Activated T-cell treated with anti-CD3 and anti-CD28 coated beads for 24 hours (primary cell): ENCODE results near the gene TMEM167B.
"Not testable (repeated sequence)": the region's sequence is repeated elsewhere in the genome, so short reads cannot be mapped to it uniquely, and the experiment has no call there.

Experiments
- DNase-seq: peaks from one replicate; pipeline ENCODE4 v3.0.0-alpha.2; 2020; ENCODE audit warnings: low read depth

Gene TMEM167B

DNA sequence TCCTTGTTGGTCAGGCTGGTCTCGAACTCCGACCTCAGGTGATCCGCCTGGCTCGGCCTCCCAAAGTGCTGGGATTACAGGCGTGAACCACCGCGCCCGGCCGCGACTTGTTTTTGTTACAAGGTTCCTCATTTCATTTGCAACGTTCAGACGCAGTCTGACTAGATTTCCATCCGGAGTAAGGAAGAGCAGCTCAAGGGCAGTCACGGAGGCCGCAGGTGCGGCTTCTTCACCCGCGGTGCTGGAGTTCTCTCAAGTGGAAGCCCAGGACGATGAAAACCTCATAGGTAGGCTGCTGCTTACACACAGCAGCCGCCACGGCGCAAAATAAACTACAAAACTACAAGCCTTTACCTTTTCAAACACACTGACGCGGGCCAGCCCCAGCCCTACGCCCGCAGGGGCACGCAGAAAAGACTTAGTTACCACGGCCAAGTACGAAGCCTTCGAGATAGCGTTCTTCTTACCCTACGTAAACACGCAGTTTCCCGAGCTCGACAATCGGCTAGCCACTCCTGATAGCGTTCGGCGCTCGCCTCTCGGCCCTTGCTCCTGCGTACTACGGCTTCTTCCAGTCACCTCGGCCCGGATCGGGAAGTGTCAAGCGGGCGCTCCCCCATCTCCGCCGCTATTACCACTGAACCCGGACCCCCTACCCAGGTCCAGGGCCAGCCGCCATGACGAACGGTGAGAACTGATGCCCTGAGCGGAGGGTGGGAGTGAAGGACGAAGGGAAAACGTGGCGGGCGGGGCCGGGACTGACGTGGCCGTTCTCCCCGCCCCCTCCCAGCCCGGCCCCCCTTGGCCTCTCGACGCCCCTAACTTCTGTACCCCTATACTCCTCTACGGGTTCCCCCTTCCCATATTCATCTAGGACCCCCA is at the start of gene TMEM167B:
Gene TMEM167B (plus strand): TSS at position 569 of the 882 bp plus-strand sequence. CDS start 109 bp downstream, at position 678.
- peak; percentile 84 for DNase-seq

DNA sequence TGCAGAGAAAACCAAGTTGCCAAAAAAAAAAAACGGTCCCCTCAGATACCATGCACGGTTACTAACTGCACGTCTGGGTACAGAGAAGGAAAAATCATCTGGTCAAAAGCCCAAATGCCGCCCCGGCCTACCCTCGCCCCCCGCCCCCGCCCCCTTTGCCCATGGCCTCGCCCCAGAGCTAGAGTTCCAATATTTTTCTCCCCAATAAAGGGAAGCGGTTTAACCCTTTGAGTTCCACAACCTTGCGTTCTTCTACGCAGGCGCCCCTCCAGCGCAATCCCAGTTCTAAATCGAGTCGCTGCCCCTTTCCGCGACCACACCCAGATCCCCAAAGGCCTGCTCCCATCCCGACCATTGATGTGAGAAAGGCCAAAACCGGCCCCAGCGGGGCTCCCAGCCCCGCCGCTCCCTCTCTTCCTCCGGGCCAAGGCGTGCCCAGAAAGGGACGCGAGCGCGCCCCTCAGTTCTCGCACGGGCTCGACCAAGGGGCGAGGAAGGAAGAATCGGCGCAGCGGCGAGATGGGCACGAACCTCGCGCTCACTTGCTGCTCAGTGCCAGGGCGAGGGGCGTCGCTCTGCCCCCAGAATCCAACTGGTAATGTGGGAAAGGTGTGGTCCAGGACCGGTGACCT is 49.5 kb upstream of the TMEM167B start:
- peak; percentile 16 for DNase-seq

DNA sequence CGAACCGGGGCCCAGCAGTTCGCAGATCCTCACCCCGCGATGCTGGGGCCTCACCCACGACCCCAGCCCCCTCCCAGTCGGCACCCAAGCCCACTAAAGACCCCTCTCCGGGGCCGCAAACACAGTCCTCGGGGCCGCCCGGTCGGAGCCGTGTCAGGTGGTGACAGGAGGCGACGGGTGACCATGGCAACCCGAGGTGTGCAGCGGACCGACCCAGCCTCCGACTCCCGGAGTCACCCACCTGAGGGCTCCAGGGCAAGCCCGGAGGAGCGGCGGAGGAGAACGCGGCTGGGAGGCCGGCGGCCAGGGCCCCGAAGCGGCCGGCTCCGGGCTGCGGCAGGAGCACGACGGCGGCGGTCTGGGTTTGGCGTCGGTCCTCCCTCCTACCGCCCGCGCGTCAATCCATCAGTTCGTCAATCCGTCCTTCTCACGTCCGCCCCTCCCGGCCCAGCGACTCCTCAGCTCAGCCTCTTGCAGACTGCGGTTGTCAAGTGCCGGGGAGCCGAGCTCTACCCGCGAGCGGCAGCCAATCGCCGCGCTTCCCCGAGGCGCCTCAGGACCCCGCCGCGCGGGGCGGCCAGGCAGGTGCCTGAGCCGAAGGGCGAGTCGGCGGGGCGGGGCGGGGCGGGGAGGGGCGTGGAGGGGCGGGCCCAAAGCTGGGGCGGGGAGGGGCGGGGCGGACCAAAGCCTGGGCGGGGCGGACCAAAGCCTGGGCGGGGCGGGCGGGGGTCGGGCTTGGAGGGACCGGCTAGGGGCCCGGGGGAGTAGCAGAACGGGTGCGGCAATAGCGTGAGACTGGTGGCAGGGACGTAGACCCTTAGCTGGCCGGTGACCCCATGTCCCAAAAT is 48.7 kb upstream of the TMEM167B start, which contains the start of gene WDR47:
Gene WDR47 (minus strand): TSS at position 482 of the 848 bp plus-strand sequence. CDS start 18,590 bp downstream, outside the sequence.
- DNase-seq = peak; percentile 91

DNA sequence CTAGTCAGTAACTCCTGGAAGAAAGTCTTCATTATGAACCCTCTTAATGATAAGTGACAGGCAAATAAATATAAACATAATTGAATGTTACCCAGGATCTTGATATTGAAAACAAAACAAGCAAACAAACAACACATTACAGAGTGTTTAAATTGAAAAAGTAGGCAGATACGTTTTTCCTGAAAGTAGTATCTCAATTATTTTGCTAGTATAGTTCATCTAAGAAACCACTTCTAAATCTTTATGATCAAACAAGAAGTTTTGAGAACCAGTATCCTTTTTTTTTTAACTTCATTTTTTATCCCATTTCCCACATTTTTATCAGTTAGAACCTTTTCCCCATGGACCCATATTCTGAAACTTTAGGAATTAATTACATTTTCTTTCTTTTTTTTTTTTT is 45.0 kb upstream of the TMEM167B start:
- DNase-seq = no peak

DNA sequence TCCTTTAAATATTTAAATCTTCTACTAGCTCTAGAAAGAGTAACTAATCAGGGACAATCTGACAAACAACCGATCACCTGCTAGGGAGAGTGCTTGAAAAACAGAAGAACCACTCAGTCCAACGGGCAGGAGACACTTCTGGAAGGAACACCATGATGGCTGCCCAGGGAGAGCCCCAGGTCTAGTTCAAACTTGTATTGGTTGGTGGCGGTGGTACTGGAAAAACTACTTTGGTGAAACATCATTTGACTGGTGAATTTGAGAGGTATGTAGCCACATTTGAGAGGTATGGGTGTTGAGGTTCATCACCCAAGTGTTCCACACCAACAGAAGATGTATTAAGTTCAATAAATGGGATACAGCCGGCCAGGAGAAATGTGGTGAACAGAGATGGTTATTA is 43.9 kb upstream of the TMEM167B start:
- no peak for DNase-seq

DNA sequence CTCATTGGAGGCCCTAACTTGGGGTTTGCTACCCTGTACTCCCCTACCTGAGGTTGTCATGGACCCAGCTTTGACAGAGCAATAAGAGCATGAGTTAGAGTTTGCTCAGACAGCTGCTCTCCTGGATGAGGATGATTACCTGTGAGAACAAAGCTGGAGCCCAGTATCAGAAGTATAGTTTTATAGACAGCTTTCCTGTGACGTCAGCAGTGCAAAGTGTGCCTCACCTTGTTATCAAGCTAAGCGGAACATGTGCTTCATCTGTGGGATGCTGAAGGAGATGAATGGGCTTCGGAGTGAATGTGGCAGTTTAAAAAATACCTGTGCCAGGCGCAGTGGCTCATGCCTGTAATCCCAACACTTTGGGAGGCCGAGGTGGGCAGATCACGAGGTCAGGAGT is 43.2 kb upstream of the TMEM167B start:
- DNase-seq = no peak

DNA sequence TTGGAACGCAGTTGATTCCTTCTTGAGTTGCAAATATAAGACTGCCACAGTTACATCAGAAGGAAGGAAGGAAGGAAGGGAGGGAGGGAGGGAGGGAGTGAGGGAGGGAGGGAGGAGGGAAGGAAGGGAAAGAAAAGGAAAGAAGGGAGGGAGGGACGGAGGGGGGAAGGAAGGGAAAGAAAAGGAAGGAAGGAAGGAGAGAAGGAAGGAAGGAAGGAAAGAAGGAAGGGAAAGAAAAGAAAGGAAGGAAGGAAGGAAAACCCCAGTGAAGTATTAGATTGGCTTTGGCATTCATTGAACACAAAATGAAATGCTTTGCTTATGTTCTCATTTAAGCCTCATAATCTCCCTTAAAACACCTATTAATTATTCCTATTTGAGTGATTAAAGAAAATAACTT is 42.2 kb upstream of the TMEM167B start:
- no peak for DNase-seq

DNA sequence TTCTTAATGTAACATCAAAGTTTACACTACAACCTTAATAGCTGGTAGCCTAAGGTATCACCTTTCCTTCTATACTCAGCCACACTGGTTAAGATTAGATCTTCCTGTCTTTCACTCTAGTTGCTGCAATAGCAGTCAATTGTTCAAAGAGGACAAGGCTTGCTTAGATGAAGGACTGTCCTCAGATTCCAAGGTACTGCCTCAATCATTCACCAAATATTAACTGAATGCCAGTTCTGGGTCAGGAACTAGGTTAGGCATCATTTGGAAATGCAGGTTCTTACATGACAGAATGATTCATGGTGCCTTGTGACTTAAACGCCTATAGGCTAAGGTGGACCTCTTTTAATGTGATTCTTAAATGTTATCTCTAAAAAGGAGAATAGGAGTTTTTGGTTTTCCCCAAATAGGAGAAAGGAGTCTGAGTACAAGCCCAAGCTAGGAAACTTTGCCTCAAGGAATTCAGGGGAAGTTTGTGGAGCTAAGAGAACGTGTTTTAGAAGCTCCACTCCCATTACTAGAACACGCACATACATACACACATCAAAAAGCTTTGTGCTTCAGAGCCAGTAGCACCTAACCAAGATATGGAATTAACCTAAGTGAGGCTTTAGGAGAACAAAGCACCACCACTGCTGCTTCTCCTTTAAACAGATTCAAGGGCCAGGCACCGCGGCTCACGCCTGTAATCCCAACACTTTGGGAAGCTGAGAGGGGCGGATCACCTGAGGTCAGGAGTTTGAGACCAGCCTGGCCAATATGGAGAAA is 40.2 kb upstream of the TMEM167B start:
- DNase-seq = no peak

DNA sequence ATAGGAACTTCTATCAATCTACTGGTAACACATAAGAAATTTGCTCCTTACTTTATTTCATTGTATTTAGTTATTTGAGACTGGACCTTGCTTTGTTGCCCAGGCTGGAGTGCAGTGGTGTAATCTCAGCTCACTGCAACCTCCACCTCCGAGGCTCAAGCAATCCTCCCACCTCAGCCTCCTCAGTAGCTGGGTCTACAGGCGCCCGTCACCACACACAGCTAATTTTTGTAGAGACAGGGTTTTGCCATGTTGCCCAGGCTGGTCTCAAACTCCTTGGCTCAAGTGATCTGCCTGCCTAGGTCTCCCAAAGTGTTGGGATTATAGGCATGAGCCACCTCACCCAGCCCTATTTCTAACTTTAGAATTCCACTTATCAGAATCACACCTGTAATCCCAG is 38.4 kb upstream of the TMEM167B start:
- DNase-seq = not testable (repeated sequence)

DNA sequence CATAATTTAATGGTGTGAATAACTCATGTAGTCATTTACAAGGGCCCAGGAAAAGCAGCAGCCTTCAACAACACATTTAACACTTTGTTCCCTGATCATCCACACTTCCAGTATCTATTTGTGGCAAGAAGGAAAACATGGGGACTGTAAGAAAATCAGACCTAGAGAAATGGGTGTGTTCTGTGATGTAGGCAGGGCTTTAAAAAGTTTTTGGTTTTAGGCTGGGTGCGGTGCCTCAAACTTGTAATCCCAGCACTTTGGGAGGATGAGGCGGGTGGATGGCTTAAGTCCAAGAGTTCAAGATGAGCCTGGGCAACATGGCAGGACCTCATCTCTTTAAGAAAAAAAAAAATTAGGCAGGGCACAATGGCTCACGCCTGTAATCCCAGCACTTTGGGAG is 34.5 kb upstream of the TMEM167B start:
- no peak for DNase-seq

DNA sequence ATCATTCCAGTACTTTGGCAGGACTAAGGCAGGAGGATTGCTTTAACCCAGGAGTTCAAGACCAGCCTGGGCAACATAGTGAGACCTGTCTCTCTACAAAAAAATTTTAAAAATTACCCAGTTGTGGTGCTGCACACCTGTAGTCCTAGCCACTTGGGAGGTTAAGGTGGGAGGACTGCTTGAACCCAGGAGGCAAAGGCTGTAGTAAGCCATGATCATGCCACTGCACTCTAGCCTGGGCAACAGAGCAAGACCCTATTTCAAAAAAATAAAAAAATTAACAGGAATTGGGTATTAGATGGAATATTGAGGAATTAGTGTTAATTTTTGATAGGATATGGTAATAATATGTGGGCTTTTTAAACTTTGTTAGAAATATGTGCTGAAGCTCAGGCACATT is 31.5 kb upstream of the TMEM167B start:
- no peak for DNase-seq

DNA sequence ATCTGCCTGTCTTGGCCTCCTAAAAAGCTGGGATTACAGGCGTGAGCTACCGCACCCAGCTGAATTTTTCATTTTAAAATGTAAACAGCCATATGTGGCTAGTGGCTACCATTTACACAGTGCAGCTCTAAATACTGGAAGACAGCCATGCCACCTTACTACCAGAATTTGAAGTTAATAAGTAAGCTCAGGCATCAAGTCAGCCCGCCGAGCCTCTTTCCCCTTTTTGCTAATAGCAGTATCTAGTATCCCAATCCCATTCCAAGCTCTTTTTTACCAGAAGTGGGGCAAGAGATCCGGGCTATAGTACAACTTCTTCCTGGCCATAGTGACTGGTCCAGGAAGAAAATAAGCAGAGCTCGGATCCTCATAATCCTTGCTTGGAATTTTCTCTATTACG is 29.9 kb upstream of the TMEM167B start:
- DNase-seq = no peak

DNA sequence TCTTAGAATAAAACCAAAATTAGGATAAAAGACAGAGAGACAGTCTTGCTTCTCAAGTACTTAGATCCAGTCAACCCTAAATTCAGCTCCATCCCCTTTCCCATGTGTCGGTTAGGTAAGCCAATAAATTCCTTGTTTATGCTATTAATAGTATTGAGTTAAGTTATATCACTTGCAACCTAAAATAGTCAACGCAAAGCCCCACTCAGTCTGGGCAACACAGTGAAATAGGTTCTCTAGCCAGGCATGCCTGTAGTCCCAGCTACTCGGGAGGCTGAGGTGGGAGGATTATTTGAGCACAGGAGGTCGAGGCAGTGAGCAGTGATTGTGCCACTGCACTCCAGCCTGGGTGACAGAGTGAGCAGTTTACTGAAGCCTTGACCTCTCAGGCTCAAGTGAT is 29.4 kb upstream of the TMEM167B start:
- DNase-seq = no peak

DNA sequence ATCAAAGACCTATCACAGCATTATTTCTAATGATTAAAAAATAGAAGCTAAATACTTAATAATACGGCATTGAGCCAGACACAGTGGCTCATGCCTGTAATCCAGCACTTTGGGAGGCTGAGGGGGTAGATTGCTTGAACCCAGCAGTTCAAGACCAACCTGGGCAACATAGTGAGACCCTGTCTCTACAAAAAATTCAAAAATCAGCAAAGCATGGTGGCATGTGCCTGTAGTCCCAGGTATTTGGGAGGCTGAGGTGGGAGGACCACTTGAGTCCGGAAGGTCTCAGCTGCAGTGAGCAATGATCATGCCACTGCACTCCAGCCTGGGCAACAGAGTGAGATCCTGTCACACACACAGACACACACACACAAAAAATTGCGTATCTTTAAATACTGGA is 25.4 kb upstream of the TMEM167B start:
- DNase-seq = no peak

DNA sequence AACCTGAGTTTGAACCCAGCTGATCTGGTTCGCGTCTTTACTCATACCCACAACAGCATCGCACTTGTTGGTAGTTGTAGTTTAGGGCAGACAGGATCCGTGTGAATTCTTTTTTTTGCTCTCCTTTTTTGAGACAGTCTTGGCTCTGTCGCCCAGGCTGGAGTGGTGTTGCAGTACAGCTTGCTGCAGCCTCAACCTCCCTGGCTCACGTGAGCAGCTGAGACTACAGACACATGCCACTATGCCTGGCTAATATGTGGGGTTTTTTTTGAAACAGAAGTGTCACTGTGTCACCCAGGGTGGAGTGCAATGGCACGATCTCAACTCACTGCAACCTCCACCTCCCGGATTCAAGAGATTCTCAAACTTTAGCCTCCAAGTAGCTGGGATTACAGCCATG is 22.7 kb upstream of the TMEM167B start:
- DNase-seq = no peak

DNA sequence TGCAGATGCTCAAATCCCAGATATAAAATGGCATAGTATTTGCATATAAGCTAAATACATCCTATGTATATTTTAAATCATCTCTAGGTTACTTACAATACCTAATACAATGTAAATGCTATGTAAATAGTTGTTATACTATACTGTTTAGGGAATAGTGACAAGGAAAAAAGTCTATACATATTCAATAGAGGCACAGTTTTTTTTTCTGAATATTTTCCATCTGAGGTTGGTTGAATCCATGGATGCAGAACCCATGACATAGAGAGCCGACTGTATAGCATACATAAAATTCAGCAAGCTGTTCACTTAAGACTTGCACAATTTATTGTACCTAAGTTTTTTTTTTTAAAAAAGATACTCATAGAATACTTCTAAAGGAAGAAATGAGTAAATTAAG is 21.3 kb upstream of the TMEM167B start:
- DNase-seq = no peak

DNA sequence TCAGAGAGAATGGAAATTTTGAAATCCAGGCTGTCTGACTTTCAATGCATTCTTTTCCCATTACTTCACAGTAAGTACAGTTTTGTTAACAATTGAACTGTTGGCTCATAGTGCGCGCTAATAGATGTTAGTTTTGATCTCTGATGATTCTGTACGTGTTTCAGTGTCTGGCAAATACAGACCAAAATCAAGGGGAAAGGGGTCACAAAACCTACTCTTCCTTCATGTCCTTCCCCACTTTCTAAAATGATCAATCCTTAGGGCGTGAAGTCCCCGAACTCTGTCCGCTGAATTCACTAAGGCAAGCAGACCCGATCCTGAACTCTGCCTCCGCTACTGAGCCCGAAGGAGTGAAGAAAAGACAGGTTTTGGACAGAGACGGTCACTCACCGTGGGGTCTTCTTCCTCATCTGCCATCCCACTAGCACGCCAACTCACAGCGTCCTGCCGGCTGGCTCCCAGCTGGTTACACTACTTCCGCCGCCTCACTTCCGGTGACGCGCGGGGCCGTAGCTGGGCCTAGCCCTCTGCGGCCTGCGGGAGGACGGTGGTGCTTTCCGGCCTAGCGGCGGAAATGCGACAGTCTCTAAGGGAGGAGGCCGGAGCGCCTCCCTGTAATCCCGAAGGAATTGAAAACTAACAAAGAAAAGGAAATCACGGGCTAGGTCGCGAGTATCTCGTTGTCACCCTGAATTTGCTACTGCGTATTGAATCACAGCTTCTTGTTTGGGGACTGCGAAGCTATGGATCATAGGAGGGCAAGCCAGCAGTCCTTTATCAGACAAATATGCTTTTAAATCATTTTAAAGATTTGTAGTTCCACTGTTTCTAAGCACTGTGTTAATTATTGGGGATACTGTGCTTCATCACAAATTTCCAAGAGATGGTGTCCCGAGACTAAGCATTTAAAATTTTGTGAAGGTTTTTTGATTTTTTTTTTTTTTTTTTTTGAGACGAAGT is 14.8 kb upstream of the TMEM167B start, which contains the start of gene TAF13:
Gene TAF13 (minus strand): TSS at position 473 of the 960 bp plus-strand sequence. CDS start 56 bp downstream, at position 417.
- DNase-seq = peak; percentile 85

DNA sequence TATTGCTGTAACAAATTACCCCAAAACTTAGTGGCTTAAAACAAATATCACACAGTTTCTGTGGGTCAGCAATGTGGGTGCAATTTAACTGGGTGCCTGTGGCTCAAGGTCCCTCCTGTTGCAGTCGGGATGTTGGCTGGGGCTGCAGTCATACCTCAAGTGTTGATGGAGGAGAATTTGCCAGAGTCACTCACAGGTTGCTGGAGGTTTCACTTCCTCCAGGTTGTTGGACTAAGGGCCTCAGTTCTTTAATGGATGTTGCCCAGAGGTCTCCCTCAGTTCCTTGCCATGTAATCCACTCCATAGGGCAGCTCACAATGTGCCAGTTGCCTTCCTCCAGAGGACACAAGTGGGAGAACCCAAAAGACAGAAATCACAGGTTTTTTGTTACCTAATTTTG is 12.2 kb upstream of the TMEM167B start:
- DNase-seq = no peak

DNA sequence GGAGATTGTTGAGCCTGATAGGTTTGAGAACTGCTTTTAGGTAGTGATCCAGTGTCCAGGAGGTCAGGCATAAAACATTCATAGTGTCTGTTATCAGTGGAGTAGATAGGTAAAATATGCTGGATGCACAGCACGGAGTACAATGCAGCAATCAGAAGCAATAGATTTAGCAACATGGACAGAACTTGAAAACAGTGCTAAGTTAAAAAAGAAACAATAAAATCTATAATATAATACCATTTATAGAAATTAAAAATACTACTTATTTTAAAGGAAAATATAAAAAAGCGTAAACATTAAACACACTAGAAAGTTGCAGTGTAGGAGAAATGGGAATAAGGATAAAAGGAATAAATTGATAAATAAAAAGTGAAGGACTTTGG is 11.3 kb upstream of the TMEM167B start:
- DNase-seq = no peak

DNA sequence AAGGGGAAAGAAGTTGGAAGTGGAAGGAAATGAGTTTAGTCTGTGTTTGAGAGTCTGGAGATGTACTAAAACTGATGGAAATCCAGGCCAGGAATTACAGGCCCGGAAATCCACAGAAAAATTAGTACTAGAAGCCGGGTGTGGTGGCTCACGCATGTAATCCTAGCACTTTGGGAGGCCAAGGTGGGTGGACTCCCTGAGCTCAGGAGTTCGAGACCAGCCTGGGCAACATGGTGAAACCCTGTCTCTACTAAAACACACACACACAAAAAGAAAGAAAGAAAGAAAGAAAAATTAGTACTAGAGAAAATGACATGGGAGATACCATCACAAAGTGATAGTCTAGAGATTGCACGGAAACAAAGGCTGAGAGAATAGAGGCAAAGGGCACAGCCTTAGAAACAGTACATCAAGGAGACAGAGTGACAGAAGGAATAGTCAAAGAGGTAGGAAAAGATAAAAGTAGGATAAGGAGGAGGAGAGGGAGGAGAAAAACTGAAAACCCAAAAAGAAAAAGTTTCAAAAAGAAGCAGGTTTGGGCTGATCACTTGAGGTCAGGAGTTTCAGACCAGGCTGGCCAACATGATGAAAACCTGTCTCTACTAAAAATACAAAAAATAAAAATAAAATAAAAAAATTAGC is 10.0 kb upstream of the TMEM167B start:
- DNase-seq = no peak
